Activated CD8-positive, alpha-beta memory T cell treated with anti-CD3 and anti-CD28 coated beads, Interleukin-2, amount 10 ng/mL, durations not matched to agents 7 days and 5 days (primary cell): ENCODE measurements around the gene MNAT1. TPM values are rescaled to one million over a fixed set of nuclear protein-coding genes. Genes with fewer than 3 reads are reported as not detected.
"Not testable (repeated sequence)": the region's sequence is repeated elsewhere in the genome, so short reads cannot be mapped to it uniquely, and the experiment has no call there.

Experiments
- ATAC-seq: fragments of 150-1000 bp; cut with Tn5 transposase; one replicate; pipeline ENCODE4 v1.10.0; 2021; ENCODE audit warnings: moderate library complexity
- CTCF ChIA-PET: fragments of 350-600 bp; sonication (Branson Sonifier 250); formaldehyde crosslinking; loops from one replicate; lab custom pipeline; 2021; ENCODE audit warnings: antibody characterized with exemption; lab: Charles Lee
- DNase-seq: peaks from one replicate; pipeline ENCODE4 v3.0.0-alpha.2; 2020
- H3K27ac Mint-ChIP-seq: one replicate; pipeline ENCODE4 v1.8.0; 2021; ENCODE audit warnings: mild to moderate bottlenecking, mixed read lengths
- H3K27me3 Mint-ChIP-seq: one replicate; pipeline ENCODE4 v1.8.0; 2021; ENCODE audit warnings: mixed read lengths
- H3K36me3 Mint-ChIP-seq: one replicate; pipeline ENCODE4 v1.8.0; 2021; ENCODE audit warnings: mild to moderate bottlenecking, mixed read lengths
- H3K4me1 Mint-ChIP-seq: one replicate; pipeline ENCODE4 v1.8.0; 2021; ENCODE audit warnings: mixed read lengths
- H3K4me3 Mint-ChIP-seq: one replicate; pipeline ENCODE4 v1.8.0; 2021; ENCODE audit warnings: mild to moderate bottlenecking, moderate library complexity, mixed read lengths
- H3K9me3 Mint-ChIP-seq: one replicate; pipeline ENCODE4 v1.8.0; 2022; ENCODE audit warnings: low read depth, mixed read lengths
- total RNA-seq, 2 experiments: library from RNA; stranded (reverse); gene quantifications; one replicate each; pipeline ENCODE4 v1.2.3, GENCODE V29; 2021

Gene MNAT1
- total RNA-seq, 2 experiments from 2014 or later: 57.9 to 60.7 TPM

DNA sequence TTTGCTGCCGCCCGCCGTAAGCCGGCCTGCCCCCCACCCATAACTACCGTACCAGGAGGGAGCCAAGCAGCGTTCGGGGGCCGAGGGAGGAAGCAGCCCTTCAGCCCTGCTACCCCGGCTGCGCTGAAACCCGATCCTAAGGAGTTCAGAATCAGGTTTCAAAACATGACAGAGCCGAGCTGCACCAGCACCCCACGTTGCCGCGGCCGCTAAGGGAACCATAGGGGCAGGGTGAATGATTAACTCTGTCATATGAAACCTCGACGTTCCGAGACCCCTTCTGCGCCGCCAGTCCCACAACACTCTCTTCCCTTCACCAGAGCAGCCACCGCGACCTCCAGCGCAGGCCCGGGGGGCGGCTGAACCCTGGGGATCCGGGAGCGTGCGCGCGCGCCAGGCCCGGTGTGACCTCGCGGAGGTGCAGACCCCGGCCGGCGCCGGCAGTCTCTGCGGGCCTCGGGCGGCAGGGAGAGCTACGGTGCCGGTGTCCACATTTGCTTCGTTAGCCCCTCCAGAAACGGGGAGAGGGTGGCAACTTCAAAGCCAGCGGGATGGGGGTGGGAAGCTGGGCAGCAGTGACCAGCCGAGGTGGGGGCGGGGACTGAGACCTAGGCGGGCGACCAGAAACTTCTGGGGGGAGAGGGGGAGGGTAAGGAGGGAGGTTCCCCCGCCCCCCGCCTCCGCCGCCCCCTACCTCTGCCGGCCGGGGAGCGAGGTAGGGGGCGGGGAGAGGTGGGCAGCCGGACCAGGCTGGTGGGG is 12.0 kb upstream of the MNAT1 start:
- DNase-seq (peak; percentile 49), ATAC-seq (peak; percentile 40)
- CTCF ChIA-PET: interaction anchor here (0.9 to 2.2 kb wide), 5 partner anchors 11 to 304 kb away, joined by 3 to 10 read pairs (median 4); partner anchors contain the start of gene SIX1
- Mint-ChIP-seq H3K4me1 (peaks cover 19% of the 10 kb centered on the region), H3K27me3 (peaks cover 74% of the 10 kb centered on the region), H3K36me3 (peaks cover 4% of the 10 kb centered on the region), H3K4me3 (peak overlapping the region; percentile 81), H3K27ac (no peak overlapping the region), H3K9me3 (no peaks in the 10 kb centered on the region)

DNA sequence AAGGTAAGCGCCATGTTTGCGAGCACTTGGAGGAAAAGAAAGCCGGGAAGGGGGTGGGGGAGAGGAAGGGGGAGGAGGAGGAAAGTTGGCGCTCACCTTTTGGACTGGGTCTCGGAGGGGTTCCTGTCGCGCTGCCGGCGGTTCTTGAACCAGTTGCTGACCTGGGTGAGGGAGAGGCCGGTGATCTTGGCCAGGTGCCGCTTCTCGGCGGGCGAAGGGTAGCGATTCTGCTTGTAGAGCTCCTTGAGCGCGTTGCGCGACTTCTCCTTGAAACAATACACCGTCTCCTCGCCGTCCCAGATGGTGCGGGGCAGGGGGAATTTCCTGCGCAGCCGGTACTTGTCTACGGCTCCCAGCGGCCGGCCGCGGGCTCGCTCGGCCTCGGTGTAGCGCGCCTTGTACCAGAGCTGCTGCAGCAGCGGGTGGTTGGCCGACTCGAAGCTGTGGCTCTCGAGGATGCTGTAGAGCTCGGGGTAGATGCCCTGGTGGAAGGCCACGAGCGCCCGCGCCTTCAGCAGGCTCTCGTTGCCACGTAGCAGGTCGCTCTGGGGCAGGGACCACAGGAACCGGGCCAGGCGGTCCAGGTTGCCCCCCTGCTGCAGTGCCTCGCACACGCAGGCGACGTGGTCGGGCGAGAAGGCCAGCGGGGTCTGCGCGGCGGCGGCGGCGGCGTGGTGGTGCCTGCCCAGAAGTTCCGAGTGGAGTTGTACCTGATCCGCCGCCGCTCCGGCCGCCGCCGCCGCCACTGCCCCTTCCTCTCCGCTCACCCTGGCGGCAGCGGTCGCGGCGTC is 11.2 kb upstream of the MNAT1 start:
- Mint-ChIP-seq H3K27ac (peak overlapping the region; percentile 36), H3K9me3 (no peaks in the 10 kb centered on the region), H3K27me3 (peaks cover 80% of the 10 kb centered on the region), H3K4me1 (peaks cover 19% of the 10 kb centered on the region), H3K4me3 (peak overlapping the region; percentile 81), H3K36me3 (peaks cover 4% of the 10 kb centered on the region)
- peak; percentile 54 for ATAC-seq
- peak; percentile 56 for DNase-seq
- CTCF ChIA-PET: interaction anchor here (0.9 to 2.2 kb wide), 4 partner anchors 10 to 303 kb away, joined by 3 to 10 read pairs (median 4); no protein-coding TSS in a partner anchor

DNA sequence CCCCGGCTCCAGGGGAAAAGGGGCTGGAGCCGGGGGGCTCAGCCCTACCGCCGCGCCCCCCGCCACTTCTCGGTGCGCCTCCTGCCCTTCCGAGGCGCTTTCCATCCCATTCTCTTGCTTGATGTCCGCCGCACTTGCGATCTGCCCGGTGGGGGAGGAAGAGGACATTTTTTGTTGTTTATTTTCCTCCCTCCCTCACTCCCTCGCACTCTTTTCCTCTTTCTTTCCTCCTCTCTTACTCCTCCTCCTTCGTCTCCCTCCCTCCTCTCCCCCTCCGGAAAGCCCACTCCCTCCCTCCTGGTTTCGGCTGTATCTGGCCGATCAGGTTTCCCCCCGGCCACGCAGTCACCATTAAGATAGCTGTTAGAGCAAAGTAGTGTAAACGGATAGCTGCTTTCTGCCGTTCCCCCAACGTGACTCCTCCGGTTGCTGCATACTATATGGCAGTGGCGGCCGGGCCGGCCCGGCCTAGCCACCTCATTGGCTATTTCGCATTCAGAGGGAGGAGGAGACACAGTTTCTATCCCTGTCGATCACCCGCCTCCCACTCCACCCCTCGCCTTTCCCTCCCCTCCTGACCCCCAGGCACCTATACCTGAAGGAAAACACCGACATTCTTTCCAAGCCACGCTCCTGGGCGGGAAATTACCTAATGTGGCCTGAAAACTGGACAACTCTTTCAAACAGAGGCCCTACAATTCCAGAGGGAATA is 10.5 kb upstream of the MNAT1 start, which contains the start of gene SIX4:
Gene SIX4, minus strand, starts transcription at position 445 of the 712 bp plus-strand sequence. Its CDS starts 277 bp downstream, at position 168.
- ATAC-seq (peak; percentile 13), DNase-seq (peak; percentile 51)
- Mint-ChIP-seq H3K4me1 (peaks cover 19% of the 10 kb centered on the region), H3K27ac (peak within 1 kb of the TSS; percentile 24), H3K36me3 (peaks cover 4% of the 10 kb centered on the region), H3K4me3 (peak within 1 kb of the TSS; percentile 81), H3K9me3 (no peaks in the 10 kb centered on the region), H3K27me3 (peaks cover 80% of the 10 kb centered on the region)
- CTCF ChIA-PET: interaction anchor here (1.6 to 2.2 kb wide), 2 partner anchors 9 to 11 kb away, joined by 3 to 10 read pairs; no protein-coding TSS in a partner anchor

GRCh38 chr14:60731291-60731690 is 3.3 kb upstream of the MNAT1 start:
- H3K9me3 Mint-ChIP-seq, H3K27ac Mint-ChIP-seq, ATAC-seq, H3K4me3 Mint-ChIP-seq, H3K36me3 Mint-ChIP-seq, CTCF ChIA-PET, DNase-seq: not testable (repeated sequence)
- H3K4me1 Mint-ChIP-seq: peaks cover 25% of the 10 kb centered on the region
- H3K27me3 Mint-ChIP-seq: peaks cover 66% of the 10 kb centered on the region

DNA sequence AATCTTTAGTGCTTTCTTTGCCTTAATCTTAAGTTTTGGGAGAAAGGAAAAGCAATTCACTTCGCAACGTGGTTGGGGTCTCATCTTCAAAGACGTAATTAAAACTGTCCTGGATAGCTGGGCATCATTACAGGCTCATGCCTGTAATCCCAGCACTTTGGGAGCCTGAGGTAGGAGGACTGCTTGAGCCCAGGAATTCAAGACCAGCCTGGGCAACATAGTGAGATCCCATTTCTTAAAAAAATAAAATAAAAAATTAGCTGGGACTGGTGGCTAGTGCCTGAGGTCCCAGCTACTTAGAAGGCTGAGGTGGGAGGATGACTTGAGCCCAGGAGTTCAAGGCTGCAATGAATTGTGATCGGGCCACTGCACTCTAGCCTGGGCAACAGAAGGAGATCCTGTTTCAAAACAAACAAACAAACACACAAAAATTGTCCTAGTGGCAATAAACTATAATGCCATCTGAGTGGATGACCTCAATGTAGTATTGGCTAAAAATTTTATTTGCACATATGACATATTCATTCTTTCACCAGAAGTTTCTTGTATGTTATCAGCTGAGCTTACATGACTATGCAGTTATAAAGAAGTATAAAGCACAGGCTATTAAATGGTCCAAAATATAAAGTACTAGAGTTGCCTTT is 1.6 kb upstream of the MNAT1 start:
- no peak overlapping the region for H3K27ac Mint-ChIP-seq
- peaks cover 52% of the 10 kb centered on the region for H3K27me3 Mint-ChIP-seq
- CTCF ChIA-PET: interaction anchor here (1.0 to 1.8 kb wide), 3 partner anchors 10 to 20 kb away, joined by 3 to 10 read pairs (median 4); no protein-coding TSS in a partner anchor
- DNase-seq (no peak), ATAC-seq (no peak)
- no peaks in the 10 kb centered on the region for H3K9me3 Mint-ChIP-seq
- peaks cover 20% of the 10 kb centered on the region for H3K4me1 Mint-ChIP-seq
- peaks cover 4% of the 10 kb centered on the region for H3K36me3 Mint-ChIP-seq
- no peak overlapping the region for H3K4me3 Mint-ChIP-seq

GRCh38 chr14:60735416-60735815 is 855 bp downstream of the MNAT1 start:
- no peak for DNase-seq
- Mint-ChIP-seq H3K27ac (peak overlapping the region; percentile 87), H3K4me1 (peaks cover 22% of the 10 kb centered on the region), H3K9me3 (no peaks in the 10 kb centered on the region), H3K27me3 (peaks cover 28% of the 10 kb centered on the region), H3K4me3 (peak overlapping the region; percentile 100), H3K36me3 (peaks cover 4% of the 10 kb centered on the region)
- CTCF ChIA-PET: no interaction called here
- ATAC-seq: no peak

DNA sequence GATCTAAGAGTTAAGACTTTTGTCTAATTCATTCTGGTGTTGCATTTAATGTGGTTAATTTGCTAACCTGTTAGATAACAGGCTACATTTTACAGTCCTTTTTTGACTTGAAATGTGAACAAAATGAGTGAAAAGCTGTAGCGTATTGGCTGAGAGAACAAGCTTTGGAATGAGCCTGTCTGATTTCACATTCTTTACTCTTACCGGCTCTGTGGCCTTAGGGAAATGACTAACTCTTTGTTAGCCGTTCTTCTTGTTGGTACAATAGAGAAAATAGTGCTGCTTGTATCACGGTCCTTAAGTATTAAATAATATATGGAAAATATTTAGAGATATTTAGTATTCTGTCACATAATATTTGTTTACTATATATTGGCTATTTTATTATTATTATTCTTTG is 1.9 kb downstream of the MNAT1 start:
- Mint-ChIP-seq H3K4me3 (no peak overlapping the region), H3K27me3 (peaks cover 21% of the 10 kb centered on the region), H3K9me3 (no peaks in the 10 kb centered on the region), H3K27ac (no peak overlapping the region), H3K4me1 (peaks cover 22% of the 10 kb centered on the region), H3K36me3 (peaks cover 3% of the 10 kb centered on the region)
- DNase-seq (no peak), ATAC-seq (no peak)
- CTCF ChIA-PET: interaction anchor here (0.7 kb wide), 1 partner anchor 11 kb away, joined by 3 read pairs; no protein-coding TSS in a partner anchor

DNA sequence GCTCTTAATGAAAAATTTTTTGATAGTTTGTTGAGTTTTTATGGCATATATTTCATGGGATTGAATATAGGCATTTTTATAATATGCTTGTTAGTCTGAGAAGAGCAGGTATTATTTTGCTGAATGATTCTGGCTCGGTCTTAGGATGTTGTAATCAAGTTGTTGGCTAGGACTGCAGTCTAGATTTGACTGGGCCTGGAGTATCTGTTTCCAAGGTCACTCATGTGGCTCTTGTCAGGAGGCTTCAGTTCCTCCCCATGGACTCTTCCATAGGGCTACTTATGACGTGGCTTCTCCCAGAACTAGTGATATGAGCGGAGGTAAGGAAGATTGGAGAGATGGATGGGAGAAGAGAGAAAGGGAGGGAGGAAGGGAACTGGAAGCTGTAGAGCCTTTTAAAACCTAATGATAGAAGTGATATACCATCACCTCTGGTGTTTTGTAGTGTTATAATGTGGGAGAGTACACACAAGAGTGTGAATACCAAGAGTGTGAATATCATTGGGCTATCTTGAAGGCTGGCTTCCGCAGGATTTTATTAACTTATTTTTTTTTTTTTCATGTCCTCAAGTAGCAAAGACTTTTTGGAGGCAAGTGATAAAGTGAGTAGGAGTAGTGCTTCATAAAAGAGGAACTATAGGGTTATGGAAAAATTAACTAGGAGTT is 4.4 kb downstream of the MNAT1 start:
- peaks cover 3% of the 10 kb centered on the region for H3K9me3 Mint-ChIP-seq
- peaks cover 5% of the 10 kb centered on the region for H3K27me3 Mint-ChIP-seq
- no peak overlapping the region for H3K4me3 Mint-ChIP-seq
- CTCF ChIA-PET: interaction anchor here (0.9 kb wide), 1 partner anchor 13 kb away, joined by 3 read pairs; no protein-coding TSS in a partner anchor
- no peak for DNase-seq
- ATAC-seq: no peak
- peaks cover 13% of the 10 kb centered on the region for H3K36me3 Mint-ChIP-seq
- peaks cover 22% of the 10 kb centered on the region for H3K4me1 Mint-ChIP-seq
- H3K27ac Mint-ChIP-seq: no peak overlapping the region

DNA sequence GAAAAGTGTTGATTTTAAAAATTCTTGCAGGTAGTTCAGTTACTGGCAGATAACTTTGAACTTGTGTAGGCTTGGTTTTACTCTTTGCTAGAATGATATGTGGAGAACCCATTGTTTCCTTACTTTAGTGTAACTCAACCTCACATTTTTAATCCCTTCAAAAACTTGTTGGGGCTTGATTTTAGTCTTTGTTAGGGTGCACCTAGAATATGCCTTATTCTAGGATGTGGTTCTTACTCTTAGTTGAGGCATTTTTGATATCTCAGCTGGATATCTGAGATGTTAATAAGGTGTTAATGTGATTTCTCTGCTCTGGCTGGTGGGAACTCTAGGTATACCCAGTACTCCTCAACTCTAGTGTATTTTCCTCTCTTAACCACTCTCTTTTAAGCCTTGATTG is 10.0 kb downstream of the MNAT1 start:
- H3K36me3 Mint-ChIP-seq: peaks cover 26% of the 10 kb centered on the region
- peaks cover 8% of the 10 kb centered on the region for H3K9me3 Mint-ChIP-seq
- no peaks in the 10 kb centered on the region for H3K27me3 Mint-ChIP-seq
- CTCF ChIA-PET: no interaction called here
- no peak overlapping the region for H3K27ac Mint-ChIP-seq
- H3K4me3 Mint-ChIP-seq: no peak overlapping the region
- ATAC-seq: no peak
- no peaks in the 10 kb centered on the region for H3K4me1 Mint-ChIP-seq
- no peak for DNase-seq

DNA sequence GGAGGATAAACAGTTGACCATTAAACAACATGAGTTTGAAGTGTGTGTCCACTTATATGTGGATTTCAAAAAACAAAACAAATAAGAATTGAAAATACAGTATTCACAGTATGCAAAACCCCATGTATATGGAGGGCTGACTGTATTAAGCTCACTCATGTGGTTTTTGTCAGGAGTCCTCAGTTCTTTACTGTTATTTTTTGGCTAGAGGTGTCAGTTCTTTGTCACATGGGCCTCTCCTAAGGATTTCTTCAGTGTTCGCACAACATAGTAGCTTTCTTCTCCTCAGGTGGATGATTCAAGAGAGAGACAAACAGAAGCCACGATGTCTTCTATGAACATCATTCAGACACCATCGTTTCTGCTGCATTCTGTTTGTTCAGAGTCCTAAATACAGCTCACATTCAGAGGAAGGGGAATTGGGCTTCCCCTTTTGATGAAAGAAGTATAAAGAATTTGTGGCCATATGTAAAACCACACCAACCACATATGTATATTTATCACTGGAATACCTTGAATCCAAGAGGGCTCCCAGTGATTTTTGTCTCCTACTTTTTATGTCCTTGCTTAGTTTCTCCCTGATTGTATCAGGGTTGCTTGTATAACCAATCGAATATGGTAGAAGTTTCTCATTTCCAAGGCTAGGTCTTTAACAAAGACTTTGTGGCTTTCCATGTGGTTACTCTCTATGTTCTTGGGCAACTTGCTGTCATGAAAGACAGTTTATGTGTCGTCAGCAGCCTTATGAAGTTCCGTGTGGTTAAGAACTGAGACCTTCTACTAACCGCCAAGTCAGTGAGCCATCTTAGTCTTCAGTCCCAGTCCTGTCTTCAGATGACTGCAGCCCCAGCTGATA is 18.9 kb downstream of the MNAT1 start:
- Mint-ChIP-seq H3K9me3 (no peaks in the 10 kb centered on the region), H3K27ac (peak overlapping the region; percentile 97), H3K4me3 (peak overlapping the region; percentile 64), H3K36me3 (peaks cover 23% of the 10 kb centered on the region), H3K27me3 (no peaks in the 10 kb centered on the region), H3K4me1 (peaks cover 62% of the 10 kb centered on the region)
- DNase-seq (peak; percentile 88), ATAC-seq (peak; percentile 95)
- CTCF ChIA-PET: interaction anchor here (1.1 to 1.4 kb wide), 3 partner anchors 20 to 272 kb away, joined by 3 to 4 read pairs (median 3); partner anchors contain the start of genes SLC38A6 and TRMT5

GRCh38 chr14:60756847-60757246 is 22.3 kb downstream of the MNAT1 start:
- Mint-ChIP-seq H3K4me3 (no peak overlapping the region), H3K9me3 (no peaks in the 10 kb centered on the region), H3K27me3 (no peaks in the 10 kb centered on the region), H3K4me1 (peaks cover 71% of the 10 kb centered on the region), H3K27ac (peak overlapping the region; percentile 54), H3K36me3 (peaks cover 30% of the 10 kb centered on the region)
- ATAC-seq: no peak
- no peak for DNase-seq
- CTCF ChIA-PET: interaction anchor here (0.9 kb wide), 1 partner anchor 9 kb away, joined by 3 read pairs; no protein-coding TSS in a partner anchor
